Stimulated activated CD8-positive, alpha-beta memory T cell treated with anti-CD3 and anti-CD28 coated beads, Interleukin-12 subunit alpha, Interleukin-12 subunit beta, amount 100 ng/mL, for 1 hour (primary cell): Measurements from ENCODE around the gene CD22.
"Not testable (repeated sequence)": the region's sequence is repeated elsewhere in the genome, so short reads cannot be mapped to it uniquely, and the experiment has no call there.

Experiments used
- DNase-seq: peaks from one replicate; pipeline ENCODE4 v3.0.0-alpha.2; 2020; ENCODE audit warnings: low read depth

Gene CD22

GRCh38 chr19:35328851-35329285 is at the start of gene CD22:
Gene CD22 (plus strand): TSS chr19:35329187. CDS start chr19:35332041, 2,854 bp downstream.
- no peak for DNase-seq

GRCh38 chr19:35279374-35279773 is 49.6 kb upstream of the CD22 start:
- DNase-seq = no peak

GRCh38 chr19:35279985-35280821 is 48.8 kb upstream of the CD22 start:
- DNase-seq = no peak

GRCh38 chr19:35281303-35281702 is 47.7 kb upstream of the CD22 start:
- no peak for DNase-seq

- DNase-seq = no peak
Observed at GRCh38 chr19:35284153-35285094, 44.6 kb upstream of the CD22 start.

- DNase-seq = no peak
Observed at GRCh38 chr19:35285095-35285449, 43.9 kb upstream of the CD22 start.

GRCh38 chr19:35285465-35285864 is 43.5 kb upstream of the CD22 start:
- not testable (repeated sequence) for DNase-seq

- DNase-seq = not testable (repeated sequence)
Observed at GRCh38 chr19:35286101-35286500, 42.9 kb upstream of the CD22 start.

- no peak for DNase-seq
Observed at GRCh38 chr19:35287713-35288112, 41.3 kb upstream of the CD22 start.

- no peak for DNase-seq
Observed at GRCh38 chr19:35288331-35288730, 40.7 kb upstream of the CD22 start.

- DNase-seq = no peak
Observed at GRCh38 chr19:35288906-35289305, 40.1 kb upstream of the CD22 start.

GRCh38 chr19:35290381-35291127 is 38.4 kb upstream of the CD22 start:
- no peak for DNase-seq

GRCh38 chr19:35291259-35291658 is 37.7 kb upstream of the CD22 start:
- no peak for DNase-seq

- no peak for DNase-seq
Observed at GRCh38 chr19:35291916-35292315, 37.1 kb upstream of the CD22 start, which contains the start of gene MAG. Gene MAG (plus strand): TSS chr19:35292161. CDS start chr19:35295409, 3,248 bp downstream.

- no peak for DNase-seq
Observed at GRCh38 chr19:35292421-35293362, 36.3 kb upstream of the CD22 start.

GRCh38 chr19:35293363-35293739 is 35.6 kb upstream of the CD22 start:
- no peak for DNase-seq

- no peak for DNase-seq
Observed at GRCh38 chr19:35293808-35294207, 35.2 kb upstream of the CD22 start.

GRCh38 chr19:35294328-35294727 is 34.7 kb upstream of the CD22 start:
- no peak for DNase-seq

GRCh38 chr19:35294859-35295791 is 33.9 kb upstream of the CD22 start:
- no peak for DNase-seq
